GM18951 (cell line): ENCODE results near the gene LMBR1.

Experiments
- POLR2A ChIP-seq: IDR thresholded peaks from 4 replicates; pipeline ENCODE4 v1.6.1; 2011; ENCODE audit warnings: mild to moderate bottlenecking; ENCODE audit not compliant: insufficient read length, insufficient read depth; ENCODE audit errors: extremely low read depth
- in situ Hi-C: fragments of 300-500 bp; cut with MboI; formaldehyde crosslinking; loops from one replicate; pipeline ENCODE4 v1.12.0; 2022; ENCODE audit warnings: low sequenced_read_pairs, mixed read lengths, inconsistent platforms; ENCODE audit not compliant: unreplicated experiment

The LMBR1 gene

DNA sequence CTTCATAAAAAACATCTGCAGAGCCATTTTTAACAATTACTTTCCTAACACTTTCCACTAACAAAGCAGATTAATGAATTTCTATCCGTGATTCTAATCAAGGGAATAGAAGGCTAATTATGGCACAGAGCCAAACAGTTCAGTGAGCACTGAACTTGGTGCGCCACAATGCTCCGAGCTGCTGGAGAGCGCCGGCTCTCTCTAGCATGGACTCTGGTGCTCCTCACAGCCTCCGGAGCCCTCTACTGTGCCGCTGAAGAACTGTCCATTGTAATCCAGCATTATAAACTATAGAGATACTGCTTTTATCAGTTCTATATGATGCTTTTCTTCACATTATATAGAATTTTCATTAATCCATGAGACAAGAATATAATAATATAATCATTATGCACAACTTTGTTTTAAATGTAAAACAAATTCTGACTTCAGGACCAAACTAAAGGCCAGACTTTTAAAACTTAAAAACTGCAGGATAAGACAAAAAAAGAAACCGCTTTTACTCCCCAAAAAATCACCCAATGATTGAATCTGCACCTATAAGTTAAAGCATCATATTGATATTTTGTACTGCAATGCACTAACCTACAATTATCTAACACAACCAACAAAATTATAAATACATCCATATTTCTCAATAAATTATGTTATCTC is 128.8 kb downstream of the LMBR1 start:
- no peak for TF ChIP-seq POLR2A
- in situ Hi-C loops = no loop called here

GRCh38 chr7:156759579-156760202 is 133.3 kb downstream of the LMBR1 start:
- in situ Hi-C loops = no loop called here
- TF ChIP-seq POLR2A = no peak

DNA sequence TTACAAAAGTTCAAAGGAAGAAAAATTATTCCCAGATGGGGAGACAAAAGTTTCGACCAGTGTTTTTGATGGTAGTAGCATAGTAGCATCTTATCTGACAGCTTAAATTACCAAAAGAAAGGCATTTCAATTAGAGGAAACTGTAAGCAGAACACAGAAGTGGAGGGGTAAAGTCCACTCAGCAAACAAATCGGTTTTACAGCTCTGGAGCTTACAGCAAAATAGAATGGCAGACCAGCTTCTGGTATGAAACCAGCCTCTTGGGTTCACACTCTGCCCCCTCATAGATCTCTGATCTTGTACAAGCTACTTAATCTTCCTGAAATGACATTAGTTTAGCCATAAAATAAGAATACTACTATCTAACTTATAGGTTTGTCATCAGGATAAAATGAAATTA is 133.8 kb downstream of the LMBR1 start:
- in situ Hi-C loops = no loop called here
- TF ChIP-seq POLR2A = no peak

DNA sequence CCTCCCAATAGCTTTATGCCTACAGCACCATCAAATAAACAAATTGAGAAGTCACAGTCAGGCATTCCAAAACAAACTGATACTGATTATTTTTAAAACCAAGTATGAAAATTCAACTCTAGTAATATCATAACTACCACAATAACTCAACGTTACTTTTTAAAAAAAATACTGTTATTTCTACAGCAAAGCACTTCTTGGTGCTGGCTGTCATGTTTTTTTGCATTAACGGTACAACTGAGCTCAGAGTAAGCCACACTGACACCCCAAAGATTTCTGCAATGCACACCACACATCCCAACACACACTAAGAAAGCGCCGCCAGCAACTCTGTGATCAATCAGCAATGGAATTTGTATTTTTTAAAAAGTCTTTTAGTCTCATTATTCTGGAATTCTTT is 138.8 kb downstream of the LMBR1 start:
- in situ Hi-C loops = no loop called here
- no peak for TF ChIP-seq POLR2A

DNA sequence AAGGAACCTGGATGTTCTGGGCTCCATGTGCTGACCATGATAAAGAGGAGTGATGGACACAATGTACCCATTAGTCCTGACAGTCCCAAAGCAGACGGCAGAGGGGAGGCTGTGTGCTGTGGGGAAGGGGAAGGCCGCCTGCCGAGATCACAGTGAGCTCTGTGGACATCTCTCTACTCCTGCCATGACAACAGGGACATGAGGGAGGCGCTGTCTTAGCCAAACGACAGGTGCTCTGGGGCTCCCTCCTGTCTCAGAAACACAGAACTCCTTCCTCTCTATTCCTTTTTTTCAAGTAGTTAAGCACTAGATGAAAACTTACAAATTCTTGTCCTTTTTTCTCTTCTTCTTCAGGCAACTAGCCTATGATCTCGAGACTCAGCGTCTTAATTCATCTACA is 139.4 kb downstream of the LMBR1 start:
- TF ChIP-seq POLR2A = no peak
- in situ Hi-C loops = no loop called here

DNA sequence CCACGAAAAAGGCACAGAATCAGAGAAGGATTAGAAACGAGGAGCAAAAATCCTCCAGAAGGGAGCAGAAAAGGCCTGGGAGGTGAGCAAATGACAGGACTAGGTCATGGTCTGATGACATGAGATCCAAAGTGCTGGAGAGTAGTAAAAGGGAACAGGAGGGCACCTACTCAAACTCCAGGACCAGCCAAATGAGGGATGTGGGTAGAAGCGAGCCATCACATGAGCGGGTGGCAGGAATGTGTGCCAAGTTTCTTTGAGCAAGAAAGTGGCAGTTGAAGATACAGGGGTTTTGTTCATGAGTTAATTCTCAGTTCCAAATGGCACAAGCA is 139.8 kb downstream of the LMBR1 start:
- no peak for TF ChIP-seq POLR2A
- in situ Hi-C loops = no loop called here

DNA sequence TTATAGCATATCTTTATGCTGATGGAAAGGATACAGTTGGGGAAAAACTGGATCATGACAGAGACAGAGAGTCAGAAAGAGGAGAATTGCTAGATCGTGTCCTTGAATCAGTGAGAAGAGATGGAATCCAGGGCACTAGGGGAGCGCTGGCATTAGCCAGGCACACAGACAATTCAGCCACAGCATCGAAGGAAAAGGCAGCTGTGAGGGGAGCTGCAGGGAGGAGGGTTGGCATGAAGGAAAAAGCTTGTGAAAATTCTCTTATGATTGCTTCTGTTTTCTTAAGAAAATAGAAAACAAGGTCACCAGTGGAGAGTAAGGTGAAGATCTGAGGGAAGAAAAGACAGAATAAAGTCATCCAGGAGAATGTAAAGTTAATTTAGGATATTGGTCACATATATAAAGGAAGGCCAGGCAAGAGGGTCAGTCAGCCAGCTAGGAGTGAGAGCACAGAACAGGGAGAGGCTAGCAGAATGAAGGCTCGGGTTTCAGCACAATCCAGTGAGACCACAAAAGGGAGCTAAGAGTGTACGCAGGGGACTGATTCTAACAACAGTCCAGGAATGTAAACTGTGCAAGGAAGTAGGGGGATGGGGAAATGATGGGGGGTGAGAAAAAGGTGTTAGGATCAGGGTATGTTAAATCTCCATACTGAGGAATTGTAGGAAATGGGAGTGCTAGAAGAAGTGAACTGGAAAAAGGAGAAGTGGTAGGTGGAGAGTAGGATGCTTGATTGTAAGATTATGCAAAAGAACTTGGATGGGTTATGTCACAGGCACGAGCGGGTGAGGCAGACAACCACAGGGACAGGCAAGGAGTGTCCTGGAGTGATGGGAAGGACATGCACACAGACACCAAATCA is 140.4 kb downstream of the LMBR1 start:
- TF ChIP-seq POLR2A = no peak
- in situ Hi-C loops = no loop called here

DNA sequence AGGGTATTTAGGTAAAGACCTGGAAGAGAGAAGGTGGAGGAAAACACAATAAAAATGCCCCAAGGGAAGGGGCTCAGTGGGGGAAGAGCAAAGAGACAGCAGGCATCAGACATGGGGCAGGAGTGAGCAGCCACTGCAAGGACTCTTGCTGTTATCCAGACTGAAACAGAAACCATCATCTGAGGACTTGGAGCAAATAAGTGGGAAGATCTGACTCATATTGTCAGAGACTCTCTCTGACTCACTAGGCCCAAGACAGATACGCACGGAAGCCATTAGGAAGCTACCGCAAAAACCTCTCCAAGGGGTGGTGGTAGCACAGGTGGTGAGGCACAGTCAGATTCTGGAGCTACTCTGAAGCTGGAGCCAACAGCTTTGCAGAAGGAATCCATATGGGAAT is 141.7 kb downstream of the LMBR1 start:
- no peak for TF ChIP-seq POLR2A
- in situ Hi-C loops = no loop called here

GRCh38 chr7:156747718-156748117 is 145.3 kb downstream of the LMBR1 start:
- no peak for TF ChIP-seq POLR2A
- in situ Hi-C loops = no loop called here

- in situ Hi-C loops = no loop called here
- TF ChIP-seq POLR2A = no peak
Measured at GRCh38 chr7:156746891-156747290, 146.1 kb downstream of the LMBR1 start.

- in situ Hi-C loops = no loop called here
Measured at GRCh38 chr7:156739596-156739995, 153.4 kb downstream of the LMBR1 start.

GRCh38 chr7:156735851-156736250 is 157.1 kb downstream of the LMBR1 start:
- in situ Hi-C loops = no loop called here
- TF ChIP-seq POLR2A = no peak

More at GRCh38 chr7:156739596-156739995, 153.4 kb downstream of the LMBR1 start:
- no peak for TF ChIP-seq POLR2A

GRCh38 chr7:156733638-156734037 is 159.3 kb downstream of the LMBR1 start:
- in situ Hi-C loops = no loop called here
- TF ChIP-seq POLR2A = no peak
